HG03280 (cell line): ENCODE data around the gene ST6GALNAC6.

Experiments
- ATAC-seq: cut with Tn5 transposase; IDR thresholded peaks from one replicate; pipeline ENCODE4 v1.9.1; 2021; ENCODE audit warnings: mild to moderate bottlenecking, moderate library complexity; ENCODE audit not compliant: unreplicated experiment

The ST6GALNAC6 gene

DNA sequence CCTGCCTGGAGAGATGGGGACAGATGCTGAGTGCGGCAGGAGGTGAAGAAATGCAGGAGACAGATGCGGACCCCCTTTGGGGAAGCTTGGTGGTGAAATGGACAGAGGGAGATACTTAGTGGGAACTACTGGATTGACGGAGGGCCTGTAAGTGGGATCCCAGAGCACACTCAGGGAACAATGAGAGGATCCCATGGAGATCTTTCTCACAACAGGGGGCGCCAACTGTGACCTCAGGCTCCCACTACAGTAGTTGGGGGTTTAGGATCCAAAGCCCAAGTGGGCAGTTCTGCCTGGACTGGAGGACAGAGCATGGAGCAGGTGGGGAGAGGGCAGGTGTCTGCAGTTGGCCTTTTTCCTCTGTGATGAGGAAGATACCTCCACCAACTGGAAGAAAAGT lies 34.8 kb upstream of the ST6GALNAC6 start:
- no peak for ATAC-seq

DNA sequence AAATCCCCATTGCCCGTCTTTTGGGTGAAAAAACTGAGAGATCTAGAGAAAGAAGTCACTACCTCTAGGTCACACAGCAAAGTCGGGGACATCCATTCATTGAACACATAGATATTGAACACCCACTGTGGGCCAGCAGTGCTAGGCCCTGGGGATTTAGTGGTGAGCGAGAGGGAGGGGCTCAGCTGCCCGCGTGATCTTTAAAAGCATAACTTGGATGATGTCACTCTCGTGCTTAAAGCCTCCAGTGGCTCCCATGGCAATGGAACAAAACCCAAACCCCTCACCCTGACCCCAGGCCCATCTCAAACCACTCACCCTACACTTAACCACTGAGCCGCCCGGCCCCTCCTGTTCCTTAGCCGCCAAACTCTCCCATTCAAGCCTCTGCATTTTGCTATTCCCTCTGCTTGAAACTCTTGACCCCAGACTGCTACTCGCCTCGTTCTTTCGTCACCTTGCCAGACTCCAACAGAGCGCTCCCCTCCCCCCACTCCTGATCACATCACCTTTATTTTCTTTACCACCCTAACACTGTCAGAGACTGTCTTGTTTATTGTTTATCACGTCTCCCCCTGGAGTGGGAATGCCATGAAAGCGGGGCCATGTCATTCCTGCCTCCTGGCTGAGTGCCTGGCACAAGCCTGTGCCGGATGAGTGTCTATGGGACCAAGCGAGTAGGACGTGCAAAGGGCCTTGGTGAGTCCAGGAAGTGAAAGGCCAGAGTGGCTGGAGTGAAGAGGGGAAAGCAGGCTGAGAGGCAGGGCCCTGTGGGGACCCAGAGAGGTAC lies 31.9 kb upstream of the ST6GALNAC6 start:
- peak; percentile 26 for ATAC-seq

DNA sequence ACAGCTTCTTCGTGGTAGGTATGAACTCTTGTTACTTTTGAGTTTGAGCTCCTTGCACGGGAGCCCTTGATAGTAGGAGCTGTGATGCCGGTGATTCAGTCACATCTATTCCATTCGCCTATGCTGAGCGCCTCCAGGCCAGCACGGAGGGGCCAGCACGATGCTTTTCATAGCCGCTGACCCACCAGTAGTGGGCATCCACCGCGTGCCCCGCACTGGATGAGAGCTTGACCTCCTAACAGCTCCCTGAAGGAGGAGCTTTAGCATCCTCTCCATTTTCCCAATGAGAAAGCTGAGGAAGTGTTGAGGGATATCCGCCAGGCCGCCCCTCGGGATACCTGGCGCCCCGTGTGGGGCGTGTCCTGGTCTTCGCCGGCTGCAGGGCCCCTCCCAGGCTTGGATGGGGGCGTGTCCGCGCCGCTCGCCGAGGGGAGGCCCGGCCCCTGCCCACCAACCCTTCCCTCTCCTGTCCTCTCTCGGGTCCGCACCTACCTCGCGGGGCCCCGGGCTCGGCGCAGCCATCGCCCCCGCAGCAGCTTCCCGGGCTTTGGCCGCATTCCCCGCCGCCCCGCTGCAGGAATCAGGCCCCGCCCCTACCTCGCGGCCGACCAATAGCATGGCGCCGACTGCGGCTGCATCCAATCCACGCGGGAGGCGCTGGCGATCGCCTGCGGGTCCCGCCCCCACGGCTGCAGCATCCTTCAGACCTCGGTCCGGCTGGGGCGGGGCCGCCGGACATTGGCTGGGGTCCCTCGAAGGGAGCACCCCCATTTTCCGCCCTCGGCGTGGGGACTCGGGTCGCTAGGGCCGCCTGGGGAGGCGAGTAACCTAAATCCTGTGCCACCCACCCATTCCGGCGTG lies 31.1 kb upstream of the ST6GALNAC6 start, which contains the start of gene PIP5KL1:
PIP5KL1 (minus strand) TSS at position 547 of the 861 bp plus-strand sequence; CDS start at position 522, 25 bp downstream.
- peak; percentile 79 for ATAC-seq

DNA sequence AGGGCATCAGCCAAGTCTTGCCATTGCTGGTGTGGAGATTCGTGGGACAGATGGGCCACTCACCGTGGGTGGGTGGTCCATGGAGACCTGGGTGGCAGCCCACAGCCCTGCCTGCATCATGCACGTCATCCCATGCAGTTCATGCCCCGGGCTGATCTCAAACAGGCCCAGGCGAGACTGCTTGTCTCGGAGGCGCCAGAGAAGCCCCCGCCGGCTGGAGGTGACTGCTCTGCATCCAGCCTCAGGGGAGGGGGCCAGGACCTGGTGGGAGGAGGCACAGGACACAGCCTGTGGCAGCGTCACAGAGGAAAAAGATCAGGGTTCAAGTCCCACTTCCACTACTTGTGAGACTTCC lies 30.2 kb upstream of the ST6GALNAC6 start:
- no peak for ATAC-seq

DNA sequence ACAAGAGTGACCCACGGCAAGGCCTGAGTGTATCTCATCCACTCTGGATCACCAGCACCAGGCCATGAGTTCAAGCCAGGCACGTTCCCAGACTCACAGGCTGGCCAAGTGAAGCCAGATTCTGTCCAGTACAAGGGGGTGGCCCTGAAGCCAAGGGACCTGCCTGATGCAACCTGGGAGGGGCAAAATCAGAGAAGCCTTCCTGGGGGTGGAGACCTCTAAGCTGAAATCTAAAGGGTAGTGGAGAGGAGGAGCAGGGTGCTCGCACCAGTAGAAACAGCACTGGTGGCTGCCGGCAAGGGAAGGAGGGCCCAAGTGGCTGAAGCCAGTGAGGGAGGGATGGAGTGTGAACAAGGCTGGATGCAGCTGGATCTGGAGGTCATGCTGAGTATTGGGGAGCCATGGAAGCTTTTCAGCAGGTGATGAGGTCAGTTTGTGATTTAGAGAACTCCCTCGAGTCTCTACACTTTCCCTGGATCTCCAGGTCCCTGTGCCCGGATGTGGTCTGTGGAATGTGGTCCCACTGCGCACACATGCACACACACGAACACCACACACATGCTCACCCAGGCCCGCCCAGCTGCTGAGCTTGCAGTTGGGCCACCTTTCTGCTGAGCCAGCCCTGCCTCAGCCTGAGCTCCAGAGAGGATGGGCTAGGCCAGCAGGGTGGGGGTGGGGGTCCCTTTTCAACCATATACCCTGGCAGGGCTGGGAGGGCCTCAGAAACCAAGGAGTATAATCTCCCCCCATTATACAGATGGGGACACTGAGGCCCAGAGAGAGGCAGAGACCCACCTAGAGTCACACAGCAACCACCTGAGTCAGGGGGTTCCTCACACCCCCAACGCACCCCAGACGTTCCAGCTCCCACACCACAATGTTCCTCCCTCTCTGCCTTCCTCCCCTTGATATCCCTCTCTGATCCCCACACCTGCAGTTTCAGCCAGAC lies 29.5 kb upstream of the ST6GALNAC6 start:
- ATAC-seq: no peak

DNA sequence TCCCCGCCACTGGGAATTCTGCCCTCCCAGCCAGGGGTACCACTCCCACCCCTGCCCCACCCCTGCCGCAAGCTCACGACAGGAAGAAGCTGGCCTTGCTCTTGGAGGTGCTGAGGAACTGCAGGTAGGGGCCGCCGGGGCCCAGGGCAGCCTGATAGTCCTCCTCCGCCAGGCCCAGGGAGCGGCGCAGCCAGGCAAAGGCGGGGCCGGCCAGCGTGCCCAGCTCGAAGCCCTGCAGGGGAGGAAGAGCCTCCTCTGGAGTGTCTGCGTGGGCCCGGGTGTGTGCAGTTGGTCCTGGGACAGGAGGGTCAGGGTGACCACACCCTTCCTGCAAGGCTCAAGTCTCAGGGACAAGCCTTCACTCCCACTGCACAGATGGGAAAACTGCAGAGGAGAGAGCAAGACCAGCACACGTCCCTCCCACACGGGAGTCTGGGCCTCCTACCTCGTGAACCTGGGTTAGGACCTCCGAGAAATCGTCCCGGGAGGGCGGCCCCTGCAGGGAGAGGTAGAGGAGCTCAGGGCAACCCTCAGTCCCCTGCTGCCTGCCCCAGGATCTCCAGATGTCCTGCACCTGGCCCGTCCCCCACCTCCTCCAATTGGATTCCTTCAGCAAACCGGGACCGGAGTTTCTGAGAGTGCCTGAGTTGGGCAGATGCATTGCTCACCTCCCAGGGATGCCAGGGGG lies 28.7 kb upstream of the ST6GALNAC6 start:
- no peak for ATAC-seq

DNA sequence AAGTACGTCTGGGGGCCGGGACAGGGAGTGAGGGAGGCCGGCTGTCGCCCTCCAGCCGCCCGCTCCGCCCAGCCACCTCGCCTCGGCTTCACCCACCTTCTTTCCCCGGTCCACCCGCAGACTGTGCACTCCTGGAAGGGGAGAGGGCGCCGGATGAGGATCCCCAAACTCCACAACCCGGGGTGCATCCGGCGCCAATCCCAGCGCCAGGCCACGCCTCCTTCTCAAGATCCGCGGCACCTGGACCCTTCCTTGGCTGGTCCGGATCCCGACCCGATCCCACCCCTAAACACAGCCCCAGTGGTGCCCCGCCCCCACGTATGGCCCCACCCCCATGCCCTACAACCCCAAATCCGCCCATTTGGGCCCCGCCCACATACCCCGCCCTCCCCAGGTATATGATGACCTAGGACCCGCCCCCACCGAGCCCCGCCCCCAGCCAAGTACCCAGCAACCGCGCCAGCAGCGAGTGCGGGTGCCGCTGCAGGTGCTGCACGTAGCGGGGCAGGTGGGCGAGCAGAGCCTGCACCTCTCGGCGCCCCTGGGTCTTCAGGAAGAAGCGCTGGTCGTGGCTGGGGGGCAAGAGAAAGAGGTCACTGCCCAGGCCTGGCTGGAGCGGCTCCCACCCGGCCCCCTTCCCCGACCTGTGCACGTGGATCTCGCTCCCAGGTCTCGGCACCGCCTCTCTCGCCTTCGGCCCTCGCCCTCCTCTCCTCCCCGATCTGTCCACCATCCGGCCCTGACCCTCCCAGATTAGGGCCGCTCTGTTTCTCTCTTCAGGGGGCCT lies 28.0 kb upstream of the ST6GALNAC6 start:
- ATAC-seq: no peak

DNA sequence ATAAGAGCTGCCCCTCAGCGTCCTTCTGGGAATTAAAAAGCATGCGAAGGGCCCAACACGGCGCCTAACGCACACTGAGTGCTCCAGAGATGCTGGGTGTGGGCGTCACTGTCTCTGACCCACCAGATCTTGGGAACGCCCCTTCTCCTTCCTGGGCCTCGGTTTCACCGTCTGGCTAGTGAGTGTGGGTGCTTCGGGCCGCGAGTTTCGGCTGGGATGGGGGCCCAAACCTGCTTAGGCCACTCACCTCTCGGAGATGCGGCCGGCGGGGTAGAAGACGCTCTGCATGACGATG lies 27.4 kb upstream of the ST6GALNAC6 start:
- no peak for ATAC-seq

DNA sequence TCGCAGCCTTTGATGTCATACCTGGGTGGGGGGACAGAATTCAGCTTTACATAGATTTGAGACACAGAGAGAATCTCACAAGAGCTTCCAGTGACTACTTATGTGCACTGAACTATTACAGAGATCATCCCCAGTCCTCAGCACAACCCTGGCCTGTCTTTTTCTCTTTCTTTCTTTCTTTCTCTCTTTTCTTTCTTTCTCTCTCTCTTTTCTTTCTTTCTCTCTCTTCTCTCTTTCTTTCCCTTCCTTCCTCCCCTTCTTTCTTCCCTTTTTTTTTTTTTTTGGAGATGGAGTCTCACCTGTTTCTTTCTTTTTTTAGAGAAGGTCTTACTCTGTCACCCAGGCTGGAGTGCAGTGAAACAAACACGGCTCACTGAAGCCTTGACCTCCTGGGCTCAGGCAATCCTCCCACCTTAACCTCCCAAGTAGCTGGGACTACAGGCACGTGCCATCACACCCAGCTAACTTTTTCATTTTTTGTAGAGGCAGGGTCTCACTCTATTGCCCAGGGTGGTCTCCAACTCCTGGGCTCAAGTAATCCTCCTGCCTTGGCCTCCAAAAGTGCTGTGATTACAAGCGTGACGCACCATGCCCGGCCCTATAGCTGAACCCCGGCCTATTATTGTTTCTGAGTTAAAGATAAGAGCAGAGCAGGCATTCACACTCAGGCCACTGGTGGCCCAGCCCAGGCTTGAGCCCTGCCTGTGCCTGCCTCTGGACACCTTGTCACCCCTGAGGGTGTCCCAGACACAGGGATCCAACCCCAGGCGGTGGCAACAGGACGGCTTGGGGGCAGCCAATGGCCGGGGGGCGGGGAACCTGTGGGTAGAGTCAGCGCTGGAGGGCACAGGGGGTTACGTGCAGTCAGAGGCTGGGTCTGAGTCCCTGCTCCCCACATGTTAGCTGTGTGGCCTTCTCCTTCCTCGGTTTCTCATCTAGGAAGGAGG lies 26.8 kb upstream of the ST6GALNAC6 start:
- ATAC-seq: no peak

DNA sequence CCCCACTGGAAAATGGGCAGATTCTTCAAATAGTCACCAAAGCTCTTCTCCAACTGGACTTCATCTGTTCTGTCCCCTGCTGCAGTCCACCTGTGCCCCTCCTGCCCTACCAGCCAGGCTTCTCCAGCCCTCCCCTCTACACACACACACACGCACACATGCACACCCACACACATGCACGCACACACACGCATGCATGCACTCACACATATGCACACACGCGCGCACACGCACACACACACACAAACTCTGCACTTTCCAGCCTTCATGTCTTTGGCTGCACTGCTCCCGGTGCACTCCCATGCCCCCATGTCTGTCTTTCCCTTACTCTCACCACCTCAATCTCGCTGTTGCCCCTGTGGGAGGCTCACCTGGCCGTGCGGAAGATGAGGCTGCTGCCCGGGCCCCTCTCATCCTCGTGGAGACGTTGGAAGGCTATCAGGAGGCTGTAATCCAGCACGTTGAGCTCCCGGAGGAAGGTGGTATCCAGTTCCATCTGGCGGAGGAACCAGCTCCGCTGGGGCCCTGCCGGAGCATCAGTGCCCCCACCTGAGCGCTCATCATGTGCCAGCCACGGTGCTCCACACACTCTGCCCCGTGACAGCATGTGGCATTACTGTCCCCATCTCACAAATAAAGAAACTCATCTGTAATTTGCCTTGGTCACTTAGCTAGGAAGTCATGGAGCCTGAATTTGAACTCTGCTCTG lies 25.5 kb upstream of the ST6GALNAC6 start:
- no peak for ATAC-seq

DNA sequence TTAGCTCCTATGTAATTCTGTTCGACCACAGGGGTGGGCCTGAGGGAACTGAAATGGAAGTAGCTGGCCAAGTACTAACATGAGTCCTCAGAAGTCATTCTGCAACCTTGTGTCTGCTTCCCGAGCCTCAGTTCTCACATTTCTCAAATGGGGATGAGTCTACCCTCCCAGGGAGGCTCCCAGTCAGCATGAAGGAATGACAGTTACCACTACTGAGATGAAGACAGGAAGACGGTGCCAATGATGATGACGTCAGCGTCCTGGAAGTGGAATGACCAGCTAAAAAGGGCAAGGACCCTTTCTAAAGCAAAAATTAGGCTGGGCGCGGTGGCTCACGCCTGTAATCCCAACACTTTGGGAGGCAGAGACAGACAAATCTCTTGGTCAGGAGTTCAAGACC lies 24.4 kb upstream of the ST6GALNAC6 start:
- no peak for ATAC-seq

DNA sequence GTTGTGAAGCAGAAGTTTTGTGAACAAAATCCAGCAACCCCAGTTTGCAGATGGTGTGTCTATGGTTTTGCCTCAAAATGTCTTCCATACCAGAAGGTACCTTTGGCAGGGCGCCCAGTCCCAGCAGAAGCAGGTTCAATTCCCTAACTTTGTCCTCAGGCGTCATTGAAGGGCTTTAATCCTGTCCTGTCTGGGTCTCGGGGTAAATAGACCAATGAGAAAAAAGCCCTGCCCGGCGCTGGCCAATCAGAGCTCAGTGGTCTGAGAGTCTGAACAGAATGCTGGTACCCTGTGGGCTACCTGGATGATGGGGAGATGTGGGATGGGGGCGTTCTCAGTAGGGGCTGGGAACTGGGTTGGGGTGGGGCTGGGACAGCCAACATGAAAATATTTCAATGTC lies 23.6 kb upstream of the ST6GALNAC6 start:
- ATAC-seq: no peak

DNA sequence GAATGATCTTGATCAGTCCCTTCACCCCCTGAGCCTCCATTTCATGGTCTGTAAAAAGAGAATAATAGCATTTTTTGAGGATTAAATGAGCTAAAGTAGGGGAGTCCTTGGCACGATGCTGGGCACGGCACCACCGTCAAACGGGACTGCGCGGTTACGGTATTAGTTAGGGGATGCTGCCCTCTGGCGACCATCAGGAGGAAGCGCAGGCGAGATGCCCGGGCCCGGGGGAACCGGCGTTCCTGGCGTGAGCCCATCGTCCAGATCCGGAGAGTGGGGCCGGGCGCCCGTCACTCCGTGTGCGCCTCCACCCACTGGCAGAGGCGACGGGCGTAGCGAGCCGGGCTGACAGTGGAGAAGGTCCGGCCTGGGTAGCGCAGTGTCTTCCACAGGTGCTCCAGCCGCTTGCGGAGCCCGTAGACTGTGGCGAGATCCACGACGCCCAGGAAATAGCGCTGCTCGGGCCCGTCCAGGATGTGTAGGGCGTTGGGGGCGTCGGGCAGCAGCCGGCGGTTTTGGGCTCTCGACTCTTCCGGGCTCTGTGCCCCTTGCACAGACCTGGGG lies 22.2 kb upstream of the ST6GALNAC6 start:
- no peak for ATAC-seq

DNA sequence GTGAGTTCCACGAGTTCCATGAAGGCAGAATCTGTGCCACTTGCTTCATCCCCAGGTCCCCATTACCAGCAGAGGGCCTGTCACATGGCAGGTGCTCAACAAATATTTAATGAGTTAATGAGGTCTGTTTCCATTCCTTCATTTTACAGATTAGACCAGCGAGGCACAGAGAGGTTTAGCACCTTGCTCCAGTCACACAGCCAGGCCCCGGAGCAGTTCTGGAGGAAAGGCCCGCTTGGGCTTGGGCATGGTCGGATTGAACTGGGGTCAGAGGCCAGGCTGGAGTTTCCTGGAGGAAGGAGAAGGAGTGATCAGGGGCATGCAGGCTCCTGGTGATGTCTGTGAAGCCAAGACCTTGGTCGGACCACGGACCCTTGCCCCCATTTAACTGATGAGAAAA lies 21.4 kb upstream of the ST6GALNAC6 start:
- no peak for ATAC-seq

DNA sequence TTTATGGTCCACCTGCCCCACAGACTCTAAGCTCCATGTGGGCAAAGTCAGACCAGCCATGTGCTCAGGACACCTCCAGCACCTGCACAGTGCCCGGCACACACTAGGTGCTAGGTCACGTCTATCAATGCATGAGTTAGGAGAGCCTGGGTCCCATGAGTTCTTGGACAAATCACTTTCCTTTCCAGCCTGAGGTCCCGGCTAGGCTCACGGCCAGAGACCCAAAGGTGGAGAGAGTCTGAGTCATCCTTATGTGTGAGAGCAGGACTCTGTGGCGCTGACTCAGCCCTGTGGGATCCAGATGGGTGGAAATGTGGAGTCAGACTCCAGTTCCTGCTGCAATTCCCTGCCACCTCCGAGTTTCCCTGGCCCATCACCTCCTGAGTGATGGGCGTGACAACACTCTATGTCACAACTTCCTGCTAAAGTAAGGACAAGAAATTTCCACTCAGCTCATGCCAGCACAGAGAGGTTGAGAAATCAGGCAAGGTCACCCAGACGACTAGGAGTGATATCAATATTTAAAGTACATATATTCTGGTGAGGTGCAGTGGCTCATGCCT lies 19.9 kb upstream of the ST6GALNAC6 start:
- no peak for ATAC-seq

DNA sequence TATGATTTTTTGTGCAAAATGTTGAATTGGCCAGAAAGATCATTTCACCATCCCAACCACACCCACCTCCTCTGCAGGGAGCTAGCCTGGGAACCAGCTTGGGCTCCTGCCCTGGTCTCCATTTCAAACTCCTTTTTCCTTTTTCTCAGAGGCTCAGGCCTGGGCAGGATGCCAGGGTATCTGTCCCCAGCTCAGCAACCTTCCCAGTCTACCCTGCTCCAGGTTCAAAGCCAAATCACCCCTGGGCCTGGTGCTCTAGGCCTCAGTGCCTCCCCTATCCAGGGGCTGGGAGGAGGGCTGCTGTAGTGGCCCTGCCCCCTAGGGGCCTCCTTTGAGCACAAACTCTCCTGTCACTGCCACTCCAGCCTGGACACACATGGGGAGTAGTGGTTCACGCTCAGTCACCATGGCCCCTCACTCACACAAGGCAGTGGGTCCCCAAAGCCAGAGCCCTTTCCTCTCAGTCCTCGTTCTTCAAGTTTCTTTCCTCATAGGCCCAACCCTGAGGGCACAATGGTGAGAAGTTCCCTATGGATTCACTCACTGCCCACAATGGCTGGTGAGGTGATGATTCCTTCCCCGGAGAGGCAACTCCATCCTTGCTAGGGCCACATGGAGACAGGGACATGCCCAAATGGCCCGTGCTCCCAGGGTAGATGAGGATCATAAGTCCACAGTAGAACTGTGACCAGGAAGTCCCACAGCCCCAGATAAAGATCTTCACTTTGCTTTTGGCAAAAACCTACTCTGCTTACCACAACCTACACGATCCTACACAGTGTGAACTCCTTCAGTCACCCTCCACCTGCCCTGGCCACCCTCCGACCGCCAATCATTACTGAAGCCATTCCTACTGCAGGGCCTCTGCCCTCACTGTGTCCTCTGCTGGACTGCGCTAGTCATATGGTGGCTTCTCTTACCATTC lies 19.0 kb upstream of the ST6GALNAC6 start:
- ATAC-seq: no peak
